ENCODE results near the gene ADGRD1. TPM values are rescaled to one million over a fixed set of nuclear protein-coding genes. Genes with fewer than 3 reads are reported as not detected.

Gene ADGRD1
- polyA plus RNA-seq, 1 of the 3 experiments (the other 2 are of a cell fraction): not detected

GRCh38 chr12:130957304-130957621 lies 3.6 kb downstream of the ADGRD1 start:
- Histone ChIP-seq H3K4me2 (no peak overlapping the region), H3K27me3 (ENCODE audit: insufficient read depth) (no peaks in the 10 kb centered on the region), H3K4me1 (ENCODE audit: control insufficient read depth in 1 of 2, insufficient read depth in 2 of 2, low read depth in 1 of 2, low read length in 1 of 2) (peaks cover 0 to 33% of the 10 kb centered on the region in 2 experiments; a peak in 2 of 4 replicates), H3K79me2 (ENCODE audit: insufficient read depth) (no peaks in the 10 kb centered on the region), H3K9me3 (no peaks in the 10 kb centered on the region), H3K9ac (no peak overlapping the region), H3K27ac (ENCODE audit: low read depth in 2 of 2, low read length in 1 of 2) (no peak overlapping the region), H4K20me1 (ENCODE audit: insufficient read depth) (no peaks in the 10 kb centered on the region), H3F3A (replicated peaks; ENCODE audit: insufficient read depth) (no peaks in the 10 kb centered on the region), H3K9me2 (no peaks in the 10 kb centered on the region), H3K36me3 (replicated peaks in 1 of 2; ENCODE audit: control insufficient read depth in 1 of 2, insufficient read depth in 2 of 2, low read length in 1 of 2) (no peaks in the 10 kb centered on the region), H2AFZ (ENCODE audit: low read depth) (no peak overlapping the region), H3K4me3 (ENCODE audit: low read depth in 2 of 2, low read length in 1 of 2) (no peak overlapping the region)
- DNase-seq: no peak
- no peak for TF ChIP-seq EP300 (IDR thresholded peaks at IDR 0.05; ENCODE audit: borderline replicate concordance in 1 of 2, low read depth in 1 of 2, low read length in 1 of 2)
- TF ChIP-seq ZBTB33 (IDR thresholded peaks at IDR 0.05; ENCODE audit: borderline replicate concordance, low read depth): no peak
- no peak for TF ChIP-seq USF2 (IDR thresholded peaks at IDR 0.05; ENCODE audit: borderline replicate concordance, low read depth, low read length)
- no peak for TF ChIP-seq TAF1 (IDR thresholded peaks at IDR 0.05; ENCODE audit: borderline replicate concordance, low read depth, low read length)
- TF ChIP-seq FOSL2 (IDR thresholded peaks at IDR 0.05; ENCODE audit: borderline replicate concordance, low read depth): no peak
- no peak for TF ChIP-seq RXRA (IDR thresholded peaks at IDR 0.05; ENCODE audit: borderline replicate concordance, low read depth)
- TF ChIP-seq PBX3 (IDR thresholded peaks at IDR 0.05): no peak
- TF ChIP-seq FOXJ3 (CRISPR knock-in tag; IDR thresholded peaks at IDR 0.05): no peak
- TF ChIP-seq CHD2 (IDR thresholded peaks at IDR 0.05; ENCODE audit: low read length, partially characterized antibody): no peak
- no peak for TF ChIP-seq POLR2AphosphoS5 (IDR thresholded peaks at IDR 0.05; ENCODE audit: low read depth, low read length)
- TF ChIP-seq TEAD4 (IDR thresholded peaks at IDR 0.05; ENCODE audit: borderline replicate concordance, insufficient read depth): no peak
- no peak for TF ChIP-seq RAD21 (IDR thresholded peaks at IDR 0.05; ENCODE audit: low read length)
- POLR2A ChIA-PET: no interaction called here
- WGBS (ENCODE audit: low lambda C conversion rate): 56% methylated on average over 7 of the region's 7 CpGs
- CTCF ChIA-PET: no interaction called here

- H3K36me3 ChIP-seq (replicated peaks in 1 of 2; ENCODE audit: control insufficient read depth in 1 of 2, insufficient read depth in 2 of 2, low read length in 1 of 2): no peaks in the 10 kb centered on the region
- H3K9me2 ChIP-seq: no peaks in the 10 kb centered on the region
- CTCF ChIA-PET: interaction anchor here (0.7 to 0.8 kb wide), 2 partner anchors 12 to 254 kb away, joined by 3 read pairs; no protein-coding TSS in a partner anchor
- DNase-seq: no peak
- no peaks in the 10 kb centered on the region for H3K79me2 ChIP-seq (ENCODE audit: insufficient read depth)
- H3K4me2 ChIP-seq: no peak overlapping the region
- H2AFZ ChIP-seq (ENCODE audit: low read depth): no peak overlapping the region
- H4K20me1 ChIP-seq (ENCODE audit: insufficient read depth): no peaks in the 10 kb centered on the region
- H3K27me3 ChIP-seq (ENCODE audit: insufficient read depth): no peaks in the 10 kb centered on the region
- no peak overlapping the region for H3K4me3 ChIP-seq (ENCODE audit: low read depth in 2 of 2, low read length in 1 of 2)
- 69% methylated on average over 26 of the region's 26 CpGs for WGBS (ENCODE audit: low lambda C conversion rate)
- no peaks in the 10 kb centered on the region for H3K9me3 ChIP-seq
- TF ChIP-seq FOXJ3 (CRISPR knock-in tag; IDR thresholded peaks at IDR 0.05) (no peak), NFIC (IDR thresholded peaks at IDR 0.05; ENCODE audit: borderline replicate concordance) (no peak)
- no peaks in the 10 kb centered on the region for H3F3A ChIP-seq (replicated peaks; ENCODE audit: insufficient read depth)
- no peak overlapping the region for H3K9ac ChIP-seq
- POLR2A ChIA-PET: no interaction called here
- H3K27ac ChIP-seq (ENCODE audit: low read depth in 2 of 2, low read length in 1 of 2): no peak overlapping the region
- peaks cover 0 to 22% of the 10 kb centered on the region in 2 experiments; a peak in 2 of 4 replicates for H3K4me1 ChIP-seq (ENCODE audit: control insufficient read depth in 1 of 2, insufficient read depth in 2 of 2, low read depth in 1 of 2, low read length in 1 of 2)
These were observed 4.9 kb downstream of the ADGRD1 start for GRCh38 chr12:130958557-130959140.

Data from SK-N-SH (cell line).